Spleen (tissue), 11 donors: ENCODE measurements around the gene PITPNM2. TPM values are rescaled to one million over a fixed set of nuclear protein-coding genes. Genes with fewer than 3 reads are reported as not detected.

Source experiments
- DNase-seq: peaks from one replicate; pipeline ENCODE4 v3.0.0-alpha.2; 2020
- H3K27ac ChIP-seq, 8 donors: fragments of 200-600 bp; sonication (generic) in 7 of 8; 1 replicate in 4 of 8; 2 replicates in 4 of 8; pipeline versions ENCODE4 v1.5.0 to v1.8.0; 2016 to 2021; ENCODE audit warnings: inconsistent platforms in 4 of 8, mild to moderate bottlenecking in 4 of 8, moderate library complexity in 1 of 8
- H3K27me3 ChIP-seq, 7 donors: fragments of 200-600 bp; sonication (generic) in 6 of 7; replicated peaks in 1 of 7; 1 replicate in 4 of 7; 2 replicates in 3 of 7; pipeline versions ENCODE4 v1.5.0 to v1.8.0; 2016 to 2021; ENCODE audit warnings: inconsistent platforms in 3 of 7, mild to moderate bottlenecking in 1 of 7
- H3K36me3 ChIP-seq, 6 donors: fragments of 200-600 bp; sonication (generic) in 5 of 6; 1 replicate in 4 of 6; 2 replicates in 2 of 6; pipeline versions ENCODE4 v1.5.0 to v1.8.0; 2016 to 2021; ENCODE audit warnings: inconsistent platforms in 2 of 6
- H3K4me1 ChIP-seq, 6 donors: fragments of 200-600 bp; sonication (generic) in 5 of 6; 1 replicate in 3 of 6; 2 replicates in 3 of 6; pipeline versions ENCODE4 v1.5.0 to v1.8.0; 2016 to 2021; ENCODE audit warnings: inconsistent platforms in 3 of 6
- H3K4me3 ChIP-seq, 8 donors: fragments of 200-600 bp; sonication (generic) in 7 of 8; 1 replicate in 4 of 8; 2 replicates in 4 of 8; pipeline versions ENCODE4 v1.5.0 to v1.8.0; 2016 to 2021; ENCODE audit warnings: inconsistent platforms in 4 of 8, mild to moderate bottlenecking in 4 of 8, moderate library complexity in 2 of 8
- H3K9me3 ChIP-seq, 8 donors: fragments of 200-600 bp; sonication (generic) in 7 of 8; 1 replicate in 4 of 8; 2 replicates in 4 of 8; pipeline versions ENCODE4 v1.5.0 to v1.8.0; 2016 to 2021; ENCODE audit warnings: inconsistent platforms in 4 of 8
- POLR2A ChIP-seq, 3 donors: fragments of 450-650 bp; IDR thresholded peaks; one replicate each; pipeline ENCODE4 v1.5.1; 2017; ENCODE audit warnings: antibody characterized with exemption in 3 of 3, mild to moderate bottlenecking in 1 of 3
- POLR2AphosphoS5 ChIP-seq, 3 donors: sonication (generic); formaldehyde crosslinking; IDR thresholded peaks; one replicate each; pipeline ENCODE4 v1.5.1; 2017; ENCODE audit warnings: antibody characterized with exemption in 3 of 3
- WGBS, 5 donors: extraction: QIAGEN DNeasy Blood & Tissue Kit in 3 of 5; methylation state at CpG; one replicate each; pipeline versions ENCODE4 v1.1.5 to v1.1.7; 2013 to 2018; 5-methylcytosine and 5-hydroxymethylcytosine counted together
- intact Hi-C: fragments of 100-400 bp; cut with DNase I; formaldehyde crosslinking; loops from one replicate; pipeline ENCODE4 v1.15.0; 2023; ENCODE audit warnings: low total_unique reads
- polyA plus RNA-seq, 3 donors: library from polyadenylated mRNA; stranded (reverse); fragments of 200-250 nt; gene quantifications; one replicate each; pipeline ENCODE4 v1.2.1, GENCODE V29; 2013
- total RNA-seq, 7 donors: library from RNA; depleted of rRNA in 3 of 7; stranded (reverse); fragments of >200 nt in 3 of 7; fragmentation: NEBNext Ultra II Directional in 4 of 7; extraction: Animal tissue kit (Norgen Biotek cat#: 25700) in 4 of 7; gene quantifications; one replicate each; pipeline versions ENCODE4 v1.1.0 to v1.2.1, GENCODE V29; 2016 to 2021
- TF ChIP-seq, protein P1 (sequence below), 11 experiments: fragments of 200-600 bp in 7 of 11; fragments of 450-650 bp in 4 of 11; sonication (generic) in 4 of 11; IDR thresholded peaks in 8 of 11; conservative IDR thresholded peaks in 3 of 11; 1 replicate in 7 of 11; 2 replicates in 4 of 11; pipeline versions ENCODE4 v1.4.0 to v1.8.0; 2016 to 2021; ENCODE audit warnings: antibody characterized with exemption in 11 of 11, inconsistent platforms in 4 of 11, mild to moderate bottlenecking in 1 of 11
- donor health status: healthy with polysubstance abuse.
- donor health status: DM: no; HTN: no; CAD: no; lungs with moderate emphysema.
- donor health status: DM: no; HTN: no; CAD: no.
- donor health status: Bipolar disorder and iron deficiency.
- donor health status: healthy.
- donor health status: DM: no; HTN: no; CAD: no.
- donor health status: DM: yes; HTN: yes; CAD: no.

Gene PITPNM2
- total and polyA plus RNA-seq, 10 donors = 2.2 to 23.7 (median 7.3) TPM

GRCh38 chr12:123142921-123143735 lies 7.8 kb downstream of the PITPNM2 start:
- intact Hi-C loops = loop anchor here (10.0 kb wide), 1 partner anchor 158 kb away; the partner anchor contains the start of gene ARL6IP4

DNA sequence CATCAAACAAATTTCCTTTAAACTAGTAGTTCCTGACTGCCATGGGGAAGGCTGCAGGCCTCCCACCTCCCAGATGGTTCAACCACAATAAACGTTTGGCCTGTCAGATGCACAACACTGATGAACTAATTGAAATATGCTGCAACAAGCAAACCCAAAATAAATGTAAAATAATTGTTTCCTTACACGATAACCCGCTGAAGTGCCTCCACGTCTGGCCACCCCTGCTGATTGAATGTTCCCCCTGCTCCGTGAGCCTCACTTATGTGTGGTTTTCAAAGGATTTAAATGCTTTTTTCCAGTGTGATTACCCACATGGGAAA lies 8.4 kb downstream of the PITPNM2 start:
- peak overlapping the region; percentile 2 to 73 (median 62) for H3K27ac ChIP-seq
- no peaks in the 10 kb centered on the region for H3K9me3 ChIP-seq
- peaks cover 21 to 57% (median 39%) of the 10 kb centered on the region in 6 donors for H3K4me1 ChIP-seq
- no peak for DNase-seq
- H3K27me3 ChIP-seq = no peaks in the 10 kb centered on the region
- 37 to 51% (median 46%) methylated on average over 5 of the region's 5 CpGs for WGBS, 5 donors
- H3K4me3 ChIP-seq = no peak overlapping the region
- no peaks in the 10 kb centered on the region for H3K36me3 ChIP-seq
- TF ChIP-seq POLR2AphosphoS5 (IDR thresholded peaks at IDR 0.05) (no peak), POLR2A (IDR thresholded peaks at IDR 0.05) (no peak)
- TF ChIP-seq, protein P1, sequence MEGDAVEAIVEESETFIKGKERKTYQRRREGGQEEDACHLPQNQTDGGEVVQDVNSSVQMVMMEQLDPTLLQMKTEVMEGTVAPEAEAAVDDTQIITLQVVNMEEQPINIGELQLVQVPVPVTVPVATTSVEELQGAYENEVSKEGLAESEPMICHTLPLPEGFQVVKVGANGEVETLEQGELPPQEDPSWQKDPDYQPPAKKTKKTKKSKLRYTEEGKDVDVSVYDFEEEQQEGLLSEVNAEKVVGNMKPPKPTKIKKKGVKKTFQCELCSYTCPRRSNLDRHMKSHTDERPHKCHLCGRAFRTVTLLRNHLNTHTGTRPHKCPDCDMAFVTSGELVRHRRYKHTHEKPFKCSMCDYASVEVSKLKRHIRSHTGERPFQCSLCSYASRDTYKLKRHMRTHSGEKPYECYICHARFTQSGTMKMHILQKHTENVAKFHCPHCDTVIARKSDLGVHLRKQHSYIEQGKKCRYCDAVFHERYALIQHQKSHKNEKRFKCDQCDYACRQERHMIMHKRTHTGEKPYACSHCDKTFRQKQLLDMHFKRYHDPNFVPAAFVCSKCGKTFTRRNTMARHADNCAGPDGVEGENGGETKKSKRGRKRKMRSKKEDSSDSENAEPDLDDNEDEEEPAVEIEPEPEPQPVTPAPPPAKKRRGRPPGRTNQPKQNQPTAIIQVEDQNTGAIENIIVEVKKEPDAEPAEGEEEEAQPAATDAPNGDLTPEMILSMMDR (IDR thresholded peaks at IDR 0.05 in 8 of 11, conservative IDR thresholded peaks at IDR 0.05 in 3 of 11) = no peak
- intact Hi-C loops = loop anchor here (10.0 kb wide), 1 partner anchor 158 kb away; the partner anchor contains the start of gene ARL6IP4

More at GRCh38 chr12:123142921-123143735, 7.8 kb downstream of the PITPNM2 start:
- H3K9me3 ChIP-seq = no peaks in the 10 kb centered on the region
- H3K4me3 ChIP-seq = no peak overlapping the region
- no peak for DNase-seq
- no peaks in the 10 kb centered on the region for H3K36me3 ChIP-seq
- TF ChIP-seq POLR2A (IDR thresholded peaks at IDR 0.05) = no peak
- peaks cover 21 to 63% (median 44%) of the 10 kb centered on the region in 6 donors for H3K4me1 ChIP-seq
- WGBS, 5 donors = 47 to 56% (median 53%) methylated on average over 11 of the region's 11 CpGs
- no peaks in the 10 kb centered on the region for H3K27me3 ChIP-seq
- peak overlapping the region in 5 of 8 donors; percentile 19 to 73 (median 64) for H3K27ac ChIP-seq

- Histone ChIP-seq H3K36me3 (peaks cover 0 to 4% (median 0%) of the 10 kb centered on the region in 6 donors), H3K4me3 (no peak overlapping the region), H3K27me3 (no peaks in the 10 kb centered on the region), H3K4me1 (peaks cover 21 to 51% (median 38%) of the 10 kb centered on the region in 6 donors), H3K27ac (peak overlapping the region; percentile 2 to 73 (median 62)), H3K9me3 (no peaks in the 10 kb centered on the region)
- WGBS, 5 donors = 57 to 73% (median 67%) methylated on average over 15 of the region's 15 CpGs
- intact Hi-C loops = loop anchor here (10.0 kb wide), 1 partner anchor 157 kb away; the partner anchor contains the start of gene ARL6IP4
- TF ChIP-seq POLR2A (IDR thresholded peaks at IDR 0.05) (no peak), POLR2AphosphoS5 (IDR thresholded peaks at IDR 0.05) (peak in 2 of 3 donors; percentile 38 to 54)
- no peak for DNase-seq
Observed at GRCh38 chr12:123141615-123142517, 9.0 kb downstream of the PITPNM2 start.

GRCh38 chr12:123140676-123141614 lies 9.9 kb downstream of the PITPNM2 start:
- peak; percentile 11 for DNase-seq
- no peaks in the 10 kb centered on the region for H3K9me3 ChIP-seq
- no peak overlapping the region for H3K4me3 ChIP-seq
- no peaks in the 10 kb centered on the region for H3K27me3 ChIP-seq
- intact Hi-C loops = loop anchor here (10.0 kb wide), 1 partner anchor 156 kb away; the partner anchor contains the start of gene ARL6IP4
- no peak for TF ChIP-seq POLR2AphosphoS5 (IDR thresholded peaks at IDR 0.05)
- no peak for TF ChIP-seq POLR2A (IDR thresholded peaks at IDR 0.05)
- TF ChIP-seq, protein P1 (IDR thresholded peaks at IDR 0.05 in 8 of 11, conservative IDR thresholded peaks at IDR 0.05 in 3 of 11) = no peak
- peak overlapping the region in 7 of 8 donors; percentile 29 to 73 (median 64) for H3K27ac ChIP-seq
- peaks cover 21 to 45% (median 38%) of the 10 kb centered on the region in 6 donors for H3K4me1 ChIP-seq
- peaks cover 0 to 4% (median 0%) of the 10 kb centered on the region in 6 donors for H3K36me3 ChIP-seq
- 90 to 94% (median 91%) methylated on average over 4 to 6 of the region's 6 CpGs for WGBS, 5 donors
